Measurements from ENCODE around the gene DDO.

DNA sequence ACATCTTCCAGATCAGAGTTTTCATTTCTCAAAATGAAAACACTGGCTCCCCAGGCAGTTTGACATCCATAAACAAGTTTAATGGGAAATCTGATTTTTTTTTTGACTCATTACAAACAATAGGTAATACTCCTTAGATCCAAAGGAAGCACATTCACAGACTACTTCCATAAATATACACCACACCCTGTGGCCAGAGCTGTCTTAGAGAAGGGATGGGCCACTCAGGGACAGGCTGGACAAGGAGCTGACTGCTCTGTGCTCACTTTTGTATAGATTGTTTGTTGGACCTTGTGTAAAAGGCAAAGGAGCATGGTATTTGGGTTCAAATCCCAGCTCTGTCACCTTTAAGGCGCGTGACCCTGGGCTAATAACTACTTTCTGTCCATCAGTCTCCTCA, 12.8 kb upstream of the DDO start:
- TF ChIP-seq EP300 (IDR thresholded peaks at IDR 0.05): no peak
- TF ChIP-seq, protein P1, sequence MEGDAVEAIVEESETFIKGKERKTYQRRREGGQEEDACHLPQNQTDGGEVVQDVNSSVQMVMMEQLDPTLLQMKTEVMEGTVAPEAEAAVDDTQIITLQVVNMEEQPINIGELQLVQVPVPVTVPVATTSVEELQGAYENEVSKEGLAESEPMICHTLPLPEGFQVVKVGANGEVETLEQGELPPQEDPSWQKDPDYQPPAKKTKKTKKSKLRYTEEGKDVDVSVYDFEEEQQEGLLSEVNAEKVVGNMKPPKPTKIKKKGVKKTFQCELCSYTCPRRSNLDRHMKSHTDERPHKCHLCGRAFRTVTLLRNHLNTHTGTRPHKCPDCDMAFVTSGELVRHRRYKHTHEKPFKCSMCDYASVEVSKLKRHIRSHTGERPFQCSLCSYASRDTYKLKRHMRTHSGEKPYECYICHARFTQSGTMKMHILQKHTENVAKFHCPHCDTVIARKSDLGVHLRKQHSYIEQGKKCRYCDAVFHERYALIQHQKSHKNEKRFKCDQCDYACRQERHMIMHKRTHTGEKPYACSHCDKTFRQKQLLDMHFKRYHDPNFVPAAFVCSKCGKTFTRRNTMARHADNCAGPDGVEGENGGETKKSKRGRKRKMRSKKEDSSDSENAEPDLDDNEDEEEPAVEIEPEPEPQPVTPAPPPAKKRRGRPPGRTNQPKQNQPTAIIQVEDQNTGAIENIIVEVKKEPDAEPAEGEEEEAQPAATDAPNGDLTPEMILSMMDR (IDR thresholded peaks at IDR 0.05): no peak
- no peak for TF ChIP-seq POLR2AphosphoS5 (IDR thresholded peaks at IDR 0.05)
- no peak for TF ChIP-seq POLR2A (IDR thresholded peaks at IDR 0.05)
